Transverse colon (tissue), 3 donors: ENCODE measurements around the gene SLC25A41.

ENCODE experiments used
- CTCF ChIP-seq, 5 experiments: fragments of 200-600 bp in 3 of 5; fragments of 450-650 bp in 2 of 5; sonication (generic) in 3 of 5; IDR thresholded peaks; 1 replicate in 2 of 5; 2 replicates in 3 of 5; pipeline ENCODE4 v1.5.1; 2016 to 2017; ENCODE audit warnings: antibody characterized with exemption in 5 of 5, inconsistent platforms in 3 of 5, mild to moderate bottlenecking in 2 of 5, moderate library complexity in 1 of 5
- EP300 ChIP-seq: sonication (generic); formaldehyde crosslinking; IDR thresholded peaks from one replicate; pipeline ENCODE4 v1.6.1; 2017; ENCODE audit warnings: antibody characterized with exemption, low read depth
- POLR2A ChIP-seq: fragments of 450-650 bp; IDR thresholded peaks from one replicate; pipeline ENCODE4 v1.6.1; 2016; ENCODE audit warnings: antibody characterized with exemption, mild to moderate bottlenecking, moderate library complexity

- TF ChIP-seq POLR2A (no peak), EP300 (no peak), CTCF (IDR thresholded peaks at IDR 0.05) (peak; percentile 54 to 72 (median 65))
These were observed 21.0 kb downstream of the SLC25A41 start for GRCh38 chr19:6412447-6413091.
